ENCODE measurements around the gene SLC6A6.

DNA sequence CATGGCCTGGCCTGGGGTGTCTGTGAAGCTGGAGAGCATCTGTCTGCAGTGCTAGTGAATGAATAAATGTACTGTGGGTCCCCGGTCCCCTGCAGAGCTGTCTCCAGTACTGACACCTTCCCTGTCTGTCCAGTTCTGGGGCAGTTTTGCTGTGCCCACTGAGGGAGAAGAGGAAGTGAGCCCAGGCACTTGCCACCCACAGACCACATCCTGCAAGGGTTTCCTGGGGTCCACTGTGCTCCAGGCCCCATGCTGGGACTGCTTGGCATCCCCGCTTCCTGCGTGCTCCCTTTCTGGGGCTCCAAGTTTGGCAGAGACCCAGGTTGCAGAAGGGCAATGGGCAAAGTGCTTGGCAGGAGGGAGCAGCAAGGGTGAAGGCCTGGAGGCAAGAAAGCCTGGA lies 4.9 kb upstream of the SLC6A6 start:
- TF ChIP-seq, protein P1, sequence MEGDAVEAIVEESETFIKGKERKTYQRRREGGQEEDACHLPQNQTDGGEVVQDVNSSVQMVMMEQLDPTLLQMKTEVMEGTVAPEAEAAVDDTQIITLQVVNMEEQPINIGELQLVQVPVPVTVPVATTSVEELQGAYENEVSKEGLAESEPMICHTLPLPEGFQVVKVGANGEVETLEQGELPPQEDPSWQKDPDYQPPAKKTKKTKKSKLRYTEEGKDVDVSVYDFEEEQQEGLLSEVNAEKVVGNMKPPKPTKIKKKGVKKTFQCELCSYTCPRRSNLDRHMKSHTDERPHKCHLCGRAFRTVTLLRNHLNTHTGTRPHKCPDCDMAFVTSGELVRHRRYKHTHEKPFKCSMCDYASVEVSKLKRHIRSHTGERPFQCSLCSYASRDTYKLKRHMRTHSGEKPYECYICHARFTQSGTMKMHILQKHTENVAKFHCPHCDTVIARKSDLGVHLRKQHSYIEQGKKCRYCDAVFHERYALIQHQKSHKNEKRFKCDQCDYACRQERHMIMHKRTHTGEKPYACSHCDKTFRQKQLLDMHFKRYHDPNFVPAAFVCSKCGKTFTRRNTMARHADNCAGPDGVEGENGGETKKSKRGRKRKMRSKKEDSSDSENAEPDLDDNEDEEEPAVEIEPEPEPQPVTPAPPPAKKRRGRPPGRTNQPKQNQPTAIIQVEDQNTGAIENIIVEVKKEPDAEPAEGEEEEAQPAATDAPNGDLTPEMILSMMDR (IDR thresholded peaks at IDR 0.05): no peak
- no peak for TF ChIP-seq EP300 (IDR thresholded peaks at IDR 0.05)
- TF ChIP-seq POLR2A (IDR thresholded peaks at IDR 0.05; ENCODE audit: low read depth): no peak
